Right lobe of liver (tissue), 4 donors: Measurements from ENCODE around the gene IL5RA.

Experiments used
- POLR2A ChIP-seq: fragments of 450-650 bp; IDR thresholded peaks from one replicate; pipeline ENCODE4 v1.6.1; 2017; ENCODE audit warnings: antibody characterized with exemption, mild to moderate bottlenecking
- TF ChIP-seq, protein P1 (sequence below), 4 donors: fragments of 200-600 bp in 3 of 4; fragments of 450-650 bp in 1 of 4; IDR thresholded peaks; one replicate each; pipeline versions ENCODE4 v1.5.1 to v1.8.0; 2016 to 2022; ENCODE audit warnings: antibody characterized with exemption in 4 of 4, mild to moderate bottlenecking in 2 of 4
- donor health status: DM: no; HTN: no; CAD: no.
- donor health status: DM: no; HTN: no; CAD: no.
- donor health status: DM: no; HTN: yes; CAD: no.

- TF ChIP-seq, protein P1, sequence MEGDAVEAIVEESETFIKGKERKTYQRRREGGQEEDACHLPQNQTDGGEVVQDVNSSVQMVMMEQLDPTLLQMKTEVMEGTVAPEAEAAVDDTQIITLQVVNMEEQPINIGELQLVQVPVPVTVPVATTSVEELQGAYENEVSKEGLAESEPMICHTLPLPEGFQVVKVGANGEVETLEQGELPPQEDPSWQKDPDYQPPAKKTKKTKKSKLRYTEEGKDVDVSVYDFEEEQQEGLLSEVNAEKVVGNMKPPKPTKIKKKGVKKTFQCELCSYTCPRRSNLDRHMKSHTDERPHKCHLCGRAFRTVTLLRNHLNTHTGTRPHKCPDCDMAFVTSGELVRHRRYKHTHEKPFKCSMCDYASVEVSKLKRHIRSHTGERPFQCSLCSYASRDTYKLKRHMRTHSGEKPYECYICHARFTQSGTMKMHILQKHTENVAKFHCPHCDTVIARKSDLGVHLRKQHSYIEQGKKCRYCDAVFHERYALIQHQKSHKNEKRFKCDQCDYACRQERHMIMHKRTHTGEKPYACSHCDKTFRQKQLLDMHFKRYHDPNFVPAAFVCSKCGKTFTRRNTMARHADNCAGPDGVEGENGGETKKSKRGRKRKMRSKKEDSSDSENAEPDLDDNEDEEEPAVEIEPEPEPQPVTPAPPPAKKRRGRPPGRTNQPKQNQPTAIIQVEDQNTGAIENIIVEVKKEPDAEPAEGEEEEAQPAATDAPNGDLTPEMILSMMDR (IDR thresholded peaks at IDR 0.05): no peak
- no peak for TF ChIP-seq POLR2A
These were observed 23.3 kb upstream of the IL5RA start for GRCh38 chr3:3133500-3133899.
